GM18517 (cell line): ENCODE measurements around the gene AP1M1.

ENCODE experiments used
- ATAC-seq: cut with Tn5 transposase; IDR thresholded peaks from one replicate; pipeline ENCODE4 v1.9.1; 2021; ENCODE audit warnings: mild to moderate bottlenecking, moderate library complexity; ENCODE audit not compliant: unreplicated experiment

AP1M1 gene

GRCh38 chr19:16185123-16185767 lies 12.5 kb upstream of the AP1M1 start, which contains the start of gene FAM32A:
TSS of gene FAM32A (plus strand) at chr19:16185410. CDS start at chr19:16185443, 33 bp downstream.
- ATAC-seq = peak; percentile 79

- no peak for ATAC-seq
These were observed 12.0 kb upstream of the AP1M1 start for GRCh38 chr19:16185768-16186123.

- ATAC-seq = no peak
These were observed 9.2 kb upstream of the AP1M1 start for GRCh38 chr19:16188521-16188920.

GRCh38 chr19:16190198-16190597 lies 7.5 kb upstream of the AP1M1 start:
- no peak for ATAC-seq

GRCh38 chr19:16190736-16191135 lies 7.0 kb upstream of the AP1M1 start:
- ATAC-seq = no peak

- ATAC-seq = no peak
These were observed 6.3 kb upstream of the AP1M1 start for GRCh38 chr19:16191216-16191908.

- ATAC-seq = no peak
These were observed 4.2 kb upstream of the AP1M1 start for GRCh38 chr19:16193466-16193865.

GRCh38 chr19:16197188-16197621 lies 506 bp upstream of the AP1M1 start:
- no peak for ATAC-seq

GRCh38 chr19:16198370-16198651 lies 600 bp downstream of the AP1M1 start:
- no peak for ATAC-seq

- ATAC-seq = no peak
These were observed 1.7 kb downstream of the AP1M1 start for GRCh38 chr19:16199275-16199932.

GRCh38 chr19:16200038-16201010 lies 2.6 kb downstream of the AP1M1 start:
- ATAC-seq = no peak

- no peak for ATAC-seq
These were observed 3.3 kb downstream of the AP1M1 start for GRCh38 chr19:16201011-16201391.

- no peak for ATAC-seq
These were observed 4.9 kb downstream of the AP1M1 start for GRCh38 chr19:16202320-16203255.

GRCh38 chr19:16203256-16204004 lies 5.7 kb downstream of the AP1M1 start:
- no peak for ATAC-seq

- no peak for ATAC-seq
These were observed 6.2 kb downstream of the AP1M1 start for GRCh38 chr19:16204005-16204294.

GRCh38 chr19:16205205-16206045 lies 7.7 kb downstream of the AP1M1 start:
- ATAC-seq = no peak

GRCh38 chr19:16206046-16206605 lies 8.4 kb downstream of the AP1M1 start:
- ATAC-seq = no peak

- no peak for ATAC-seq
These were observed 8.9 kb downstream of the AP1M1 start for GRCh38 chr19:16206637-16207036.
